GM19324 (cell line): ENCODE data around the gene NEUROD4.

Experiments
- ATAC-seq: cut with Tn5 transposase; IDR thresholded peaks from one replicate; pipeline ENCODE4 v1.9.1; 2021; ENCODE audit warnings: mild to moderate bottlenecking, moderate library complexity; ENCODE audit not compliant: unreplicated experiment, low FRiP score

The NEUROD4 gene

GRCh38 chr12:54996205-54996604 is 23.6 kb upstream of the NEUROD4 start:
- ATAC-seq = no peak

GRCh38 chr12:54997929-54998522 is 21.7 kb upstream of the NEUROD4 start:
- ATAC-seq = no peak

- ATAC-seq = no peak
Measured at GRCh38 chr12:54998958-54999510, 20.7 kb upstream of the NEUROD4 start.

GRCh38 chr12:55001198-55001868 is 18.4 kb upstream of the NEUROD4 start:
- ATAC-seq = no peak

- no peak for ATAC-seq
Measured at GRCh38 chr12:55002355-55002754, 17.4 kb upstream of the NEUROD4 start.

GRCh38 chr12:55008944-55009585 is 10.7 kb upstream of the NEUROD4 start:
- no peak for ATAC-seq

GRCh38 chr12:55017416-55017925 is 2.3 kb upstream of the NEUROD4 start:
- no peak for ATAC-seq

GRCh38 chr12:55024575-55024974 is 4.8 kb downstream of the NEUROD4 start:
- ATAC-seq = no peak

- no peak for ATAC-seq
Measured at GRCh38 chr12:55025508-55025907, 5.7 kb downstream of the NEUROD4 start.

- no peak for ATAC-seq
Measured at GRCh38 chr12:55034218-55034617, 14.4 kb downstream of the NEUROD4 start.

- ATAC-seq = no peak
Measured at GRCh38 chr12:55036326-55037115, 16.7 kb downstream of the NEUROD4 start.

- no peak for ATAC-seq
Measured at GRCh38 chr12:55037351-55037987, 17.7 kb downstream of the NEUROD4 start.

- ATAC-seq = no peak
Measured at GRCh38 chr12:55039395-55040354, 19.9 kb downstream of the NEUROD4 start.

- ATAC-seq = no peak
Measured at GRCh38 chr12:55041345-55042055, 21.7 kb downstream of the NEUROD4 start.

- no peak for ATAC-seq
Measured at GRCh38 chr12:55043542-55043941, 23.8 kb downstream of the NEUROD4 start.

- no peak for ATAC-seq
Measured at GRCh38 chr12:55044135-55044534, 24.4 kb downstream of the NEUROD4 start.

- no peak for ATAC-seq
Measured at GRCh38 chr12:55049676-55050075, 29.9 kb downstream of the NEUROD4 start.

GRCh38 chr12:55051197-55051947 is 31.6 kb downstream of the NEUROD4 start:
- no peak for ATAC-seq
